HepG2 (cell line): Measurements from ENCODE around the gene ZNRD2. TPM values are rescaled to one million over a fixed set of nuclear protein-coding genes. Genes with fewer than 3 reads are reported as not detected.

Experiments
- AGO2 ChIP-seq: fragments of 200-400 bp; formaldehyde crosslinking; optimal IDR thresholded peaks from 2 replicates; pipeline ENCODE3; 2017; ENCODE audit warnings: mild to moderate bottlenecking, low read depth, low read length, moderate library complexity
- JDP2 ChIP-seq: sonication (generic); formaldehyde crosslinking; IDR thresholded peaks from 2 replicates; pipeline ENCODE4 v1.8.1; 2022; ENCODE audit warnings: missing genetic modification reagents, borderline replicate concordance
- KAT2B ChIP-seq: fragments of 150-350 bp; IDR thresholded peaks from 2 replicates; pipeline ENCODE4 v1.6.1; 2014; ENCODE audit warnings: low read depth, low read length, borderline replicate concordance
- KLF13 ChIP-seq: sonication (generic); formaldehyde crosslinking; IDR thresholded peaks from 2 replicates; pipeline ENCODE4 v1.4.0; 2020; ENCODE audit warnings: mild to moderate bottlenecking, missing genetic modification reagents
- RBFOX2 ChIP-seq: fragments of 200-400 bp; formaldehyde crosslinking; IDR thresholded peaks from 2 replicates; pipeline ENCODE4 v1.6.1; 2017; ENCODE audit warnings: low read depth, mild to moderate bottlenecking, low read length
- SETDB1 ChIP-seq: sonication (generic); formaldehyde crosslinking; IDR thresholded peaks from 2 replicates; pipeline ENCODE4 v1.5.1; 2020; ENCODE audit warnings: missing genetic modification reagents, mild to moderate bottlenecking, borderline replicate concordance
- SP1 ChIP-seq, 2 experiments: fragments of 450-650 bp in 1 of 2; sonication (generic) in 1 of 2; formaldehyde crosslinking in 1 of 2; IDR thresholded peaks; 2 replicates each; pipeline versions ENCODE4 v1.4.0 to v1.6.1; 2016 to 2020; ENCODE audit warnings: missing genetic modification reagents in 1 of 2
- TCF7L2 ChIP-seq: IDR thresholded peaks from 2 replicates; pipeline ENCODE4 v1.6.1; 2011; ENCODE audit warnings: mild to moderate bottlenecking, low read depth, low read length, moderate library complexity
- ZNF432 ChIP-seq: sonication (generic); formaldehyde crosslinking; IDR thresholded peaks from 2 replicates; pipeline ENCODE4 v1.5.0; 2020; ENCODE audit warnings: missing genetic modification reagents, mild to moderate bottlenecking, borderline replicate concordance
- ZNF607 ChIP-seq: sonication (generic); formaldehyde crosslinking; IDR thresholded peaks from 2 replicates; pipeline ENCODE4 v1.5.1; 2020; ENCODE audit warnings: missing genetic modification reagents, mild to moderate bottlenecking, borderline replicate concordance
- polyA plus RNA-seq, 8 experiments: library from polyadenylated mRNA; depleted of rRNA in 3 of 8; stranded (reverse) in 7 of 8; unstranded in 1 of 8; fragments of >200 nt; fragmentation: Illumina TruSeq in 4 of 8; extraction: Trizol in 4 of 8; gene quantifications; 2 replicates each; pipeline versions ENCODE4 v1.2.1 to v1.2.3, GENCODE V29; 2011 to 2016; ENCODE audit warnings: low read depth in 4 of 8, missing spikeins in 1 of 8, mixed read lengths in 1 of 8; ENCODE audit not compliant: insufficient read depth in 1 of 8
- total RNA-seq, 5 experiments: library from RNA; depleted of rRNA; stranded (reverse); fragments of >200 nt; fragmentation: Illumina TruSeq; extraction: Trizol; gene quantifications; 2 replicates each; pipeline ENCODE4 v1.2.3, GENCODE V29; 2016; ENCODE audit warnings: low read depth in 1 of 5
- TF ChIP-seq, protein P1 (sequence below): sonication (generic); formaldehyde crosslinking; IDR thresholded peaks from 2 replicates; pipeline ENCODE4 v1.8.0; 2022; ENCODE audit warnings: missing genetic modification reagents, mild to moderate bottlenecking, moderate library complexity, borderline replicate concordance
- TF ChIP-seq, protein P2 (sequence below), 2 experiments: sonication (generic) in 1 of 2; formaldehyde crosslinking in 1 of 2; IDR thresholded peaks; 2 replicates each; pipeline versions ENCODE4 v1.5.1 to v1.6.1; 2011 to 2020; ENCODE audit warnings: borderline replicate concordance in 1 of 2, low read depth in 1 of 2, low read length in 1 of 2, mild to moderate bottlenecking in 1 of 2, missing genetic modification reagents in 1 of 2, moderate library complexity in 1 of 2
- TF ChIP-seq, protein P3 (sequence below): sonication (generic); formaldehyde crosslinking; IDR thresholded peaks from 2 replicates; pipeline ENCODE4 v1.4.0; 2020; ENCODE audit warnings: mild to moderate bottlenecking, missing genetic modification reagents
- TF ChIP-seq, protein P4 (sequence below): sonication (generic); formaldehyde crosslinking; IDR thresholded peaks from 2 replicates; pipeline ENCODE4 v1.5.1; 2020; ENCODE audit warnings: mild to moderate bottlenecking, missing genetic modification reagents, moderate library complexity
- TF ChIP-seq, protein P5 (sequence below): IDR thresholded peaks from 2 replicates; pipeline ENCODE4 v1.6.1; 2016; ENCODE audit warnings: low read depth, borderline replicate concordance
- TF ChIP-seq, protein P6 (sequence below): sonication (generic); formaldehyde crosslinking; IDR thresholded peaks from 2 replicates; pipeline ENCODE4 v1.5.0; 2020; ENCODE audit warnings: missing genetic modification reagents

ZNRD2 gene
- total and polyA plus RNA-seq, 2 of the 13 experiments (the other 11 are each of a cell fraction or from before 2014, with no cell fraction given), result 29.2 to 34.0 TPM

DNA sequence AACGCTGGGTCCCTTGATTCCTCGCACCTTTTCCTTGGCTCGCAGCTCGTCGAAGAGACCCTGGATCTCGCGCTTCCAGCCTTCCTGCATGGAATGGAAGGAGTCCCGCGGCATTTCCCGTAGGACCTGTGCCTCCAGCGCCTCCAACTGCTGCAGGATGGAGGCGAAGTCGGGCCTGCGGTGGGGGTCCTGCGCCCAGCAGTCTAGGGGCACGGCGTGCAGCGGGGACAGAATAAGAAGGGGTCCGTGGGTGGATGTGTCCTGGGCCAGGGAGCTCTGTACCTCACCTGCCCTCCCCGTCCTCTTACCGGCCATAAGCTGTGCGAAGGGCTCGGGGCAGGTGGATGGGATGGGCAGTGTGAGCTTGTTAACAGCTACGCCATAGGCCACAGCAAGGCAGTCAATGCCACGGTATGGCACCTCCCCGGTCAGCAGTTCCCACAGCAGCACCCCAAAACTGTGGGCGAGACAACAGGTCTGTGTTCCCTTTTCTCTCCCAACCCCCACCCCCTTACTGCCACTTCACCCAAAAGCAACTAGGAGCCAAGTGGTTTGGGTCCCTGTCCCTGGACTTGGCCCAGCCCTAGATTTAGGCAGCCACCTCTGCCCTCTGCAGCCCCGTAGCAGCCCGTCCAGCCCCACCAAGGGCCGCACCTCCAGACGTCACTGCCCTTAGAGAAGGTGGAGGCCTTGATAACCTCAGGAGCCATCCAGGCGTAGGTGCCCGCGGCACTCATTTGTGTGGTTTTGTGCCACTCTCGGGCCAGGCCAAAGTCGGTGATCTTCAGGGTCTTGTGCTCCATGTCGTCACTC lies 37.5 kb downstream of the ZNRD2 start (continued):
- TF ChIP-seq RBFOX2 (peak; percentile 62), AGO2 (peak; percentile 92), SETDB1 (no peak), ZNF607 (CRISPR knock-in tag) (no peak), SP1 (IDR thresholded peaks at IDR 0.05) (no peak), SP1 (CRISPR knock-in tag; IDR thresholded peaks at IDR 0.05) (no peak), ZNF432 (no peak), TCF7L2 (no peak), KLF13 (CRISPR knock-in tag) (no peak), KAT2B (no peak), JDP2 (CRISPR knock-in tag) (no peak)
- TF ChIP-seq, protein P1, sequence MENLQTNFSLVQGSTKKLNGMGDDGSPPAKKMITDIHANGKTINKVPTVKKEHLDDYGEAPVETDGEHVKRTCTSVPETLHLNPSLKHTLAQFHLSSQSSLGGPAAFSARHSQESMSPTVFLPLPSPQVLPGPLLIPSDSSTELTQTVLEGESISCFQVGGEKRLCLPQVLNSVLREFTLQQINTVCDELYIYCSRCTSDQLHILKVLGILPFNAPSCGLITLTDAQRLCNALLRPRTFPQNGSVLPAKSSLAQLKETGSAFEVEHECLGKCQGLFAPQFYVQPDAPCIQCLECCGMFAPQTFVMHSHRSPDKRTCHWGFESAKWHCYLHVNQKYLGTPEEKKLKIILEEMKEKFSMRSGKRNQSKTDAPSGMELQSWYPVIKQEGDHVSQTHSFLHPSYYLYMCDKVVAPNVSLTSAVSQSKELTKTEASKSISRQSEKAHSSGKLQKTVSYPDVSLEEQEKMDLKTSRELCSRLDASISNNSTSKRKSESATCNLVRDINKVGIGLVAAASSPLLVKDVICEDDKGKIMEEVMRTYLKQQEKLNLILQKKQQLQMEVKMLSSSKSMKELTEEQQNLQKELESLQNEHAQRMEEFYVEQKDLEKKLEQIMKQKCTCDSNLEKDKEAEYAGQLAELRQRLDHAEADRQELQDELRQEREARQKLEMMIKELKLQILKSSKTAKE (CRISPR knock-in tag), result no peak
- TF ChIP-seq, protein P2, sequence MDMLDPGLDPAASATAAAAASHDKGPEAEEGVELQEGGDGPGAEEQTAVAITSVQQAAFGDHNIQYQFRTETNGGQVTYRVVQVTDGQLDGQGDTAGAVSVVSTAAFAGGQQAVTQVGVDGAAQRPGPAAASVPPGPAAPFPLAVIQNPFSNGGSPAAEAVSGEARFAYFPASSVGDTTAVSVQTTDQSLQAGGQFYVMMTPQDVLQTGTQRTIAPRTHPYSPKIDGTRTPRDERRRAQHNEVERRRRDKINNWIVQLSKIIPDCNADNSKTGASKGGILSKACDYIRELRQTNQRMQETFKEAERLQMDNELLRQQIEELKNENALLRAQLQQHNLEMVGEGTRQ (IDR thresholded peaks at IDR 0.05; ENCODE audit: low read depth, low read length), result no peak
- TF ChIP-seq, protein P2 (CRISPR knock-in tag; IDR thresholded peaks at IDR 0.05; ENCODE audit: borderline replicate concordance), result no peak
- TF ChIP-seq, protein P3, sequence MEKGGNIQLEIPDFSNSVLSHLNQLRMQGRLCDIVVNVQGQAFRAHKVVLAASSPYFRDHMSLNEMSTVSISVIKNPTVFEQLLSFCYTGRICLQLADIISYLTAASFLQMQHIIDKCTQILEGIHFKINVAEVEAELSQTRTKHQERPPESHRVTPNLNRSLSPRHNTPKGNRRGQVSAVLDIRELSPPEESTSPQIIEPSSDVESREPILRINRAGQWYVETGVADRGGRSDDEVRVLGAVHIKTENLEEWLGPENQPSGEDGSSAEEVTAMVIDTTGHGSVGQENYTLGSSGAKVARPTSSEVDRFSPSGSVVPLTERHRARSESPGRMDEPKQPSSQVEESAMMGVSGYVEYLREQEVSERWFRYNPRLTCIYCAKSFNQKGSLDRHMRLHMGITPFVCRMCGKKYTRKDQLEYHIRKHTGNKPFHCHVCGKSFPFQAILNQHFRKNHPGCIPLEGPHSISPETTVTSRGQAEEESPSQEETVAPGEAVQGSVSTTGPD, result no peak
- TF ChIP-seq, protein P4, sequence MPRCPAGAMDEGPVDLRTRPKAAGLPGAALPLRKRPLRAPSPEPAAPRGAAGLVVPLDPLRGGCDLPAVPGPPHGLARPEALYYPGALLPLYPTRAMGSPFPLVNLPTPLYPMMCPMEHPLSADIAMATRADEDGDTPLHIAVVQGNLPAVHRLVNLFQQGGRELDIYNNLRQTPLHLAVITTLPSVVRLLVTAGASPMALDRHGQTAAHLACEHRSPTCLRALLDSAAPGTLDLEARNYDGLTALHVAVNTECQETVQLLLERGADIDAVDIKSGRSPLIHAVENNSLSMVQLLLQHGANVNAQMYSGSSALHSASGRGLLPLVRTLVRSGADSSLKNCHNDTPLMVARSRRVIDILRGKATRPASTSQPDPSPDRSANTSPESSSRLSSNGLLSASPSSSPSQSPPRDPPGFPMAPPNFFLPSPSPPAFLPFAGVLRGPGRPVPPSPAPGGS (CRISPR knock-in tag), result no peak
- TF ChIP-seq, protein P5, sequence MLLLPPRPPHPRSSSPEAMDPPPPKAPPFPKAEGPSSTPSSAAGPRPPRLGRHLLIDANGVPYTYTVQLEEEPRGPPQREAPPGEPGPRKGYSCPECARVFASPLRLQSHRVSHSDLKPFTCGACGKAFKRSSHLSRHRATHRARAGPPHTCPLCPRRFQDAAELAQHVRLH (CRISPR knock-in tag), result no peak
- TF ChIP-seq, protein P6, sequence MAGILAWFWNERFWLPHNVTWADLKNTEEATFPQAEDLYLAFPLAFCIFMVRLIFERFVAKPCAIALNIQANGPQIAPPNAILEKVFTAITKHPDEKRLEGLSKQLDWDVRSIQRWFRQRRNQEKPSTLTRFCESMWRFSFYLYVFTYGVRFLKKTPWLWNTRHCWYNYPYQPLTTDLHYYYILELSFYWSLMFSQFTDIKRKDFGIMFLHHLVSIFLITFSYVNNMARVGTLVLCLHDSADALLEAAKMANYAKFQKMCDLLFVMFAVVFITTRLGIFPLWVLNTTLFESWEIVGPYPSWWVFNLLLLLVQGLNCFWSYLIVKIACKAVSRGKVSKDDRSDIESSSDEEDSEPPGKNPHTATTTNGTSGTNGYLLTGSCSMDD (CRISPR knock-in tag), result no peak
